Glutamatergic neuron (in vitro differentiated cells): ENCODE results near the gene MRPS23. TPM values are rescaled to one million over a fixed set of nuclear protein-coding genes. Genes with fewer than 3 reads are reported as not detected.
A peak's percentile ranks its signal among the peaks of the same experiment; 100 is the strongest.

ENCODE experiments used
- DNase-seq: peaks from one replicate; pipeline ENCODE4 v3.0.0; 2022
- H3K27ac Mint-ChIP-seq: one replicate; pipeline ENCODE4 v1.8.0; 2020; ENCODE audit warnings: mild to moderate bottlenecking, mixed read lengths, inconsistent platforms; ENCODE audit not compliant: unreplicated experiment
- H3K27me3 Mint-ChIP-seq: one replicate; pipeline ENCODE4 v1.8.0; 2020; ENCODE audit warnings: mild to moderate bottlenecking, moderate library complexity, mixed read lengths, inconsistent platforms; ENCODE audit not compliant: unreplicated experiment
- H3K36me3 Mint-ChIP-seq: one replicate; pipeline ENCODE4 v1.8.0; 2020; ENCODE audit warnings: mild to moderate bottlenecking, mixed read lengths, inconsistent platforms; ENCODE audit not compliant: unreplicated experiment
- H3K4me1 Mint-ChIP-seq: one replicate; pipeline ENCODE4 v1.8.0; 2020; ENCODE audit warnings: mild to moderate bottlenecking, low read depth, mixed read lengths, inconsistent platforms; ENCODE audit not compliant: unreplicated experiment
- H3K4me3 Mint-ChIP-seq: one replicate; pipeline ENCODE4 v1.8.0; 2020; ENCODE audit warnings: mild to moderate bottlenecking, mixed read lengths, inconsistent platforms; ENCODE audit not compliant: unreplicated experiment
- H3K9me3 Mint-ChIP-seq: one replicate; pipeline ENCODE4 v1.8.0; 2020; ENCODE audit warnings: mild to moderate bottlenecking, moderate library complexity, mixed read lengths, inconsistent platforms; ENCODE audit not compliant: unreplicated experiment
- total RNA-seq: library from RNA; stranded (reverse); fragmentation: NEBNext Ultra II Directional; extraction: Animal tissue kit (Norgen Biotek cat#: 25700); gene quantifications from one replicate; pipeline ENCODE4 v1.2.1, GENCODE V29; 2021; ENCODE audit not compliant: unreplicated experiment
- TF ChIP-seq, protein P1 (sequence below): fragments of 200-600 bp; sonication (generic); IDR thresholded peaks from one replicate; pipeline ENCODE4 v1.5.0; 2021; ENCODE audit not compliant: partially characterized antibody, unreplicated experiment

The MRPS23 gene
- total RNA-seq, 1 donor from 2014 or later, result 50.0 TPM

DNA sequence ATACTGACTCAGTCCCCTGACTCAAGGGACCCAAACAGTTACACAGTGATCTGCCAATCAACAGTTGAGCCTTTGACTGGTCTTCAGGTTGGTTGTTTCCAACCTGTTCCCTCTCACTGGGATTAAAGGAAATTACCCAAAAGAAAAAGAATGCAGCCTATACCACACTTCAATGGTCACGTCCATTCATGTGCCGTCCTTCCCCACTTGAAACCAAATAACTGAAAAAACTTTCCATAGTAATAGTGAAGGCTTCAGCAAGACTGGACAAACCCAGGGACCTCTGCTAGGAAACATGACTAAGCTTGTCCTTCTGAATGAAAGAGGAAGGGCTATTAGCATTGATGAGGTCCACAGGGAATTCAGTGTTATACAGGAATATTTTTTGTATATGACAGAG, 30.6 kb downstream of the MRPS23 start:
- TF ChIP-seq, protein P1, sequence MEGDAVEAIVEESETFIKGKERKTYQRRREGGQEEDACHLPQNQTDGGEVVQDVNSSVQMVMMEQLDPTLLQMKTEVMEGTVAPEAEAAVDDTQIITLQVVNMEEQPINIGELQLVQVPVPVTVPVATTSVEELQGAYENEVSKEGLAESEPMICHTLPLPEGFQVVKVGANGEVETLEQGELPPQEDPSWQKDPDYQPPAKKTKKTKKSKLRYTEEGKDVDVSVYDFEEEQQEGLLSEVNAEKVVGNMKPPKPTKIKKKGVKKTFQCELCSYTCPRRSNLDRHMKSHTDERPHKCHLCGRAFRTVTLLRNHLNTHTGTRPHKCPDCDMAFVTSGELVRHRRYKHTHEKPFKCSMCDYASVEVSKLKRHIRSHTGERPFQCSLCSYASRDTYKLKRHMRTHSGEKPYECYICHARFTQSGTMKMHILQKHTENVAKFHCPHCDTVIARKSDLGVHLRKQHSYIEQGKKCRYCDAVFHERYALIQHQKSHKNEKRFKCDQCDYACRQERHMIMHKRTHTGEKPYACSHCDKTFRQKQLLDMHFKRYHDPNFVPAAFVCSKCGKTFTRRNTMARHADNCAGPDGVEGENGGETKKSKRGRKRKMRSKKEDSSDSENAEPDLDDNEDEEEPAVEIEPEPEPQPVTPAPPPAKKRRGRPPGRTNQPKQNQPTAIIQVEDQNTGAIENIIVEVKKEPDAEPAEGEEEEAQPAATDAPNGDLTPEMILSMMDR, result no peak
- no peak overlapping the region for H3K27ac Mint-ChIP-seq
- peaks cover 3% of the 10 kb centered on the region for H3K9me3 Mint-ChIP-seq

DNA sequence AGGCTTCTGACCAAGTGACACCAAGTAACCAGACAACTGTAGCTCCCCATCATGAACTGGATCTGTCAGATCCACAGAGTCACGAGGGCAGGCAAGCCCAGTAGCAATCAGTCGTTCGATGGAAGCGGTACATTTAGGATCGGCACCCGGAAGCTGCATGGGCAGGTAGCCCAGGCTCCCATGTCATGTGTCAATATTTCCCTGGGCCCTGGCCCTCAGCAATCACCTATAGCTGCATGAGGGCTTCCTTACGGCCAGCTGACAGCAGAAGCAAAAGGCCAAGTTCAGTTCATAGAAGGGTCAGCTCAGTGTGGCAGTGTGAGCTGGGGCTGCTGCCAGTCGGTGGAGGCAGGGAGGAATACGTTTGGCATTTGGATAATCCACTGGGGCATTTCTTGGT, 31.8 kb downstream of the MRPS23 start:
- Mint-ChIP-seq H3K9me3 (no peaks in the 10 kb centered on the region), H3K4me3 (no peak overlapping the region), H3K27ac (no peak overlapping the region), H3K27me3 (no peaks in the 10 kb centered on the region), H3K4me1 (peaks cover under 1% of the 10 kb centered on the region), H3K36me3 (no peaks in the 10 kb centered on the region)
- TF ChIP-seq, protein P1, result no peak
- DNase-seq, result no peak

More for the DNA sequence above, 30.6 kb downstream of the MRPS23 start:
- H3K27me3 Mint-ChIP-seq, result no peaks in the 10 kb centered on the region
- H3K4me1 Mint-ChIP-seq, result peaks cover 6% of the 10 kb centered on the region
- no peaks in the 10 kb centered on the region for H3K36me3 Mint-ChIP-seq
- DNase-seq, result no peak
- no peak overlapping the region for H3K4me3 Mint-ChIP-seq

DNA sequence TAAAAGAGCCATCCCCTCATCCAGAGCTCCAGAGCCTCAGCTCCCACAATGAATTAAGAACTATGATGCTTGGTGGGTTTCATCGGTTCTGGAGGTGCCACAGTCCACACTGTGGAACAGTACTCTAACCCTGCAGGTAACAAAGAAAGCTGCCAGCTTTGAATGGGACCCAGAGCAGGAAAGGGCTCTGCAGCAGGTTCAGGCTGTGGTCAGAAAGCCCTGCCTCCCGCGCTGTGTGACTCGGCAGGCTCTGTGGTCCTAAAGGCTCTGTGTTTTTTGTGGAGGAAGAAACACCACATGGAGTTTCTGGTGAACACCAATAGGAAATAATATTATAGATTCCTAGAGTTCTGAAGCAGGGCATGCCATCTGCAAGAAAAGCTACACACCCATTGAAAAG, 32.5 kb downstream of the MRPS23 start:
- no peaks in the 10 kb centered on the region for H3K4me1 Mint-ChIP-seq
- H3K27ac Mint-ChIP-seq, result no peak overlapping the region
- DNase-seq, result no peak
- TF ChIP-seq, protein P1, result no peak
- no peaks in the 10 kb centered on the region for H3K27me3 Mint-ChIP-seq
- no peaks in the 10 kb centered on the region for H3K36me3 Mint-ChIP-seq
- no peak overlapping the region for H3K4me3 Mint-ChIP-seq
- no peaks in the 10 kb centered on the region for H3K9me3 Mint-ChIP-seq

- H3K27me3 Mint-ChIP-seq, result peaks cover 3% of the 10 kb centered on the region
- no peak overlapping the region for H3K27ac Mint-ChIP-seq
These were observed 35.4 kb downstream of the MRPS23 start for GRCh38 chr17:57814421-57814820.

DNA sequence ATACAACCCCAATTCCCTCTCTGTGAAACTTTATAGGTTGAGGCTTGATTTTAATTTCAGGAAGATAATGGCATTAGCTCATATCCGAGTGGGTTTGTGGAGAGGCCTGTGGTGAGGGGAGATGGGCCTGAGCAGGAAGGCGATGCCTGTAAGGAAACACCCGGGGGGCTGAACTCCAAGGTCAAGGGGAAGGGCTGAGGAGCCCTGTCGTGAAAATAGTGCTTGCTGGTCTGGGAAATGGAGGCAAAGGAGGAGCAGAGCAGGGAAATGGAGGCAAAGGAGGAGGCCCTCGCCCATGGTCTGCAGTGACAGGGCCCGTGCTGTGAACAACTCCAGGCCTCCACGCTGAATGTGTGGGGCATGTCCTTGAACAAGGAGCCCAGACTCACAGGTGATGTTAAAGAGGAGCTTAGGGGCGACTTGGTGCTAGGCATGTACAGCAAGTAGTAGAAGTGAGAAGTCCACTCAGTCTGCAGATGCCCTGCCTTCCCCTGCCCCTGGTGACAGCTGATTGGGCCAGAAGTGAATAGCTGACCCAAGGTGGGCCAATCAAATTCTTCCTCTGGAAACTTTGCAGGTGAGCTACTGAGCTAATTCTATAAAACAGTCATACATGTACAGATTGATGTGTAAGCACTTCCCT, 38.1 kb downstream of the MRPS23 start:
- TF ChIP-seq, protein P1, result no peak
- peaks cover 7% of the 10 kb centered on the region for H3K9me3 Mint-ChIP-seq
- DNase-seq, result no peak
- peaks cover 29% of the 10 kb centered on the region for H3K4me1 Mint-ChIP-seq
- peaks cover 3% of the 10 kb centered on the region for H3K27me3 Mint-ChIP-seq
- peak overlapping the region; percentile 6 for H3K4me3 Mint-ChIP-seq
- H3K27ac Mint-ChIP-seq, result peak overlapping the region; percentile 70
- no peaks in the 10 kb centered on the region for H3K36me3 Mint-ChIP-seq

More at GRCh38 chr17:57814421-57814820, 35.4 kb downstream of the MRPS23 start:
- Mint-ChIP-seq H3K9me3 (peaks cover 5% of the 10 kb centered on the region), H3K4me3 (no peak overlapping the region), H3K36me3 (no peaks in the 10 kb centered on the region), H3K4me1 (peaks cover 20% of the 10 kb centered on the region)
- no peak for DNase-seq
- TF ChIP-seq, protein P1, result no peak
